Measurements from ENCODE around the gene P2RY13. TPM values are rescaled to one million over a fixed set of nuclear protein-coding genes. Genes with fewer than 3 reads are reported as not detected.
A peak's percentile ranks its signal among the peaks of the same experiment; 100 is the strongest.

Gene P2RY13
- total RNA-seq, 1 donor from 2014 or later: not detected

DNA sequence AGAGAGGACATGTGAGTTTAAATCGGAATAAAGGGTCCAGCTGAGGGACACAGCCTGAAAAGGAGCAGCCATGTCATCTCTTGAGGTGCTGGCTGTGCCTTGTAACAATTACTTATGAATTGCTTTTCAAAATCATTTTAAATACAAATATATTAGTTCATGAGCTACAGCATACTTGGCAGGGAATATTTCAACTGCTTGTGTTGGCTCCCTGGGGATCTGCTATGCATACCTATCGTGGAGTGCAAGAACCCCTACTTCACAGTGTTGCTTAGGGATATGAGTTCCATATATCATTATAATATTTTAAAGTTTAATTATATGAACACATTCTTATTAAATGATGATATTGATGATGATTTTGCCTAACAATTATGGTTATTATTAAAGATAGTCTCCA, 31.9 kb downstream of the P2RY13 start:
- DNase-seq (ENCODE audit: extremely low read depth, low read depth, low spot score): no peak

DNA sequence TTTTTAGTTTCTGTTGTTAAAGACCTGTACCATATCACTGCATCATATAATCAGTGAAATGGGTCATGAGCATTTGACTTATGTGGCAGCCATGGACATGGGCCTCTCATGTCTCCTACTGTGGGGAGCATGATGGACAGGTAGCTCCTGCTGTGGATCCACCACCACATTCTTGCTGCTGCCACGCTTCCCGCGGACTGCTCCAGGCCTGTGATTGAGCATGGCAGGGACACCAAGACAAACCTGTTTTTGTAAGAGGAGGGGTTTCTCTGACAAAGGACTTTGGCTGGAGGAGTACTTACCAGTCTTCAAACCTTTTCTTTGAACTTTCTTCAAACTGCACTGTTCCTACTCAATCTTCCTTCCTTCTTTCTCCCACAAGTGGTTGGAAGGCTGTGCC, 33.1 kb downstream of the P2RY13 start:
- no peak for DNase-seq (ENCODE audit: extremely low read depth, low read depth, low spot score)

DNA sequence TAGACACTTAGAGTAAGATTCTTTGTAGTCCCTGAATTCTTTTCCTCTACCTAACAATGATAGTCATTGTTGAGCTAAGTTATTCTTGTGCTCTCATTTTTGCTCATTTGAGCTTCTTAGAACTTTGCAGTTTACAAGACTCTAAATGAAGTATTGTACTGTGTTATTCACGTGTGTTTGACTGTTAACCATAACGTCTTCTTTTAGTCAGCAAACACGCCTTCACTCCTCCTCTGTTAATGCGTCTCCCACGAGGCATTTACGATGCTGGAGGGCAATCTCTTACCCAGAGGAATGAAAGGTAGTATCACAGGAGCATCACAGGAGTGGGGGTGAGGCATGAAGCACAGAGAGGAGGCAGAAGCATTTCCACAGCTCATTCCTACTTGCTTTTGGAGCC, 36.2 kb downstream of the P2RY13 start:
- no peak for DNase-seq (ENCODE audit: extremely low read depth, low read depth, low spot score)

DNA sequence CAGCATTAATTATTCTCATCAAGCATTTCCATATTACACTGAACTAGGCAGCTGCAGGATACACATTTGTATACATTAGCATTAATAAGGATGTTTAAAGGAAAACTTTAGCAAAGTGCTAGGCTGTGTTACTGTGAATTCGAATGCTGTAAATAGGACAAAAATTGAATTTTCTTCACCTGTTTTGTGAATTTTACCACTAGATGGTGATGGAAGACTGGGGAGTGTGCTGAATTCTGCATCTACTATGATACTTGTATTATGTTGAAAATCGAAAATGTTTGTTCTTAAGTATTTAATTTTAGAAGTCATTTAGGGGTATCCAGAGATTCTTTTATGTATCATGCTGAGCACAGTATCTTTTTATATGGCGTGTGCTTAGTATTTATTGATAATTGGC, 38.7 kb downstream of the P2RY13 start:
- DNase-seq (ENCODE audit: extremely low read depth, low read depth, low spot score): no peak

DNA sequence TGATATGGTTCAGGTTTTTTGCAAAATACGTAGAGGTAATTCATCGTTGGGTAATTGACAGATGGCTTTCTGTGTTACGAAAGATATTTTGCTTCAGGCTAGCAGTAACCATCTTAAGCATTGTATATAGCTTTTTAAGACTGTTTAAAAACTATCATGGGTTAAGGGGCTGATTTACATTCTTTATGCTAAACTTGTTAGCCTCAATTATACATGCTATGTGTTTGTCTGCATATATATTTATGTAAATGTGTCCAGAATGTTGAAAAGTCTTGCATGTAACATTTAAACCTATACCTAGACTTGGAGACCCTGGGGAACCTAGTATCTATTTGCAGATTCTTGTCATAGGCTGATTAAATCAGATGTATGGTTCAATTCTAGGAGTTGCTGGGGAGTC, 39.9 kb downstream of the P2RY13 start:
- no peak for DNase-seq (ENCODE audit: extremely low read depth, low read depth, low spot score)

DNA sequence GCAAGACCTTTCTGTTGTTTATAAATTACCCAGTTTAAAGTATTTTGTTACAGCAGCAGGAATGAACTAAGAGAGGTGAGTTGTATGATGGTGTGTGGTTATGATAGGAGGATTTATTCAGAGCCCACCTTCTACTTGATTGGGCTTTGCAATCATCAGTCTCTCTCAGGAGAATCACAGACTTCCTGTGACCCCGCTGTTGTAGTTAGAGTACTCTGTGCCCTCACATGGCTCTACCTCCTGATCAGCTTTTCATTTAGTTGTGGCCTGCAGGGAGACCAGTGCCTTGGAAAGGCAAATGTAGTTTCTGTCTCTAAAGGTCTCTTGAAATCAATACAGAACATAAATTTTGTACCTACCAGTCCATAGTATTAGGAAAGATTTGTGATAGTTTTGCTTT, 43.4 kb downstream of the P2RY13 start:
- no peak for DNase-seq (ENCODE audit: extremely low read depth, low read depth, low spot score)

DNA sequence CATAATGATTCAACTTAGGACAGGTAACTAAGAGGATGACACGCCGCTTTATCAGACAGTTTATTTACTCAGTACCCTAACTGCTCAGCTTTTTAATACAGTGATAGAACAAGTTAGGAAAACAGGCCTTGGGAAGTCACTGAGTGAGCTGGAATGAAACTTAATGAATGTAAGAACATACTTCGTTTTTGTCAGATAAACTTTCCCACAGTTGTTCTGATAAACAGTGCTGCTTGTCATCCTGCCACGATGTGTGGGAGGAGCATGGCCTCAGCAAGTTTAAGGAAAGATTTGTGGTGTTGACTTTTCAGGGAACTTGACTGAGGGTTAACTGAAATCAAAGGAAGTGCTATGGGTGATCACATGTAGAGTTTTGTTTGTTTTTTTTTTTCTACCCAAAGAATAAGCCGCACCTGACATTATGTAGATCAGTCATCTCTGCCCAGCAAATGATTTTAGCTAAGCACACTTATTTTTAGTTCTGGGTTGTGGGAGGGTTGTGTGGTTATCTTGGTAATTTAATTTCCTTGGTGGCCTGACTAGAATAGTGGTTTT, 45.4 kb downstream of the P2RY13 start:
- no peak for DNase-seq (ENCODE audit: extremely low read depth, low read depth, low spot score)

DNA sequence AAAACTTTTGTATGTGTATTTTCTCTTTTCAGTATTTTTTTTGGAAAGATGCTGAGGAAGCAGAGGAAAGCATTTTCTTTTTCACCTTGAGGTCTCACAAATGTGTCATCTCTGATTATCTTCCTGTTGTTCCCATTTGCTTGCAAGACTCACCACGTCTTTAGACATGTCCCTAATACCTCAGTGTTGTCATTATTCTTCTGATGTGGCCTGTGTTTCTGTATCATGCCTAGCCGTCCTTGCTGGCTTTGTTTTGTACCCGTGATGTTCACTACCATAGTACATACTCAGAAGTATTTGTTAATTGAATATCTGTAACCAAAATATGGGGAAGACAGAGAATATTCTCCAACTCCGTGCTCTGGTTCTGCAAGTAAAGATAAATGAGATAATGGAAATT, 46.0 kb downstream of the P2RY13 start:
- no peak for DNase-seq (ENCODE audit: extremely low read depth, low read depth, low spot score)

DNA sequence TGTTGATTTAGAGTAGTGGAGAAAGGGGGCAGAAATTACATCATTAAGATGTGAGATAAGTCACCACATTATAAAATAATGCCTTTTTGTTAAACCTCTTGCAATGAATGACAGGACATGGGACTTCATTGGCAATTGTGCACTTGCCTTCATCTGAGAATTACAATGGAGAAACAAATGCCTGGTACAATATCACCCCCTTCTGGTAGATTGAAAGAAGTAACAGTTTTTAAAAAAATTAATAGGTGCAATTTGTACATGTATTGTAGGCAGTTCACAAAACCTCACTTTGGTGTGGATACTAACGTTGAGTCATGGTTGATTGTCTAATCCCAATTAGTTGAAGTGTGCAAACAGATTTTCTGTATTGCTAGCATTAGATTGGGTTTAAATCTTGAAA, 46.4 kb downstream of the P2RY13 start:
- DNase-seq (ENCODE audit: extremely low read depth, low read depth, low spot score): peak; percentile 50

DNA sequence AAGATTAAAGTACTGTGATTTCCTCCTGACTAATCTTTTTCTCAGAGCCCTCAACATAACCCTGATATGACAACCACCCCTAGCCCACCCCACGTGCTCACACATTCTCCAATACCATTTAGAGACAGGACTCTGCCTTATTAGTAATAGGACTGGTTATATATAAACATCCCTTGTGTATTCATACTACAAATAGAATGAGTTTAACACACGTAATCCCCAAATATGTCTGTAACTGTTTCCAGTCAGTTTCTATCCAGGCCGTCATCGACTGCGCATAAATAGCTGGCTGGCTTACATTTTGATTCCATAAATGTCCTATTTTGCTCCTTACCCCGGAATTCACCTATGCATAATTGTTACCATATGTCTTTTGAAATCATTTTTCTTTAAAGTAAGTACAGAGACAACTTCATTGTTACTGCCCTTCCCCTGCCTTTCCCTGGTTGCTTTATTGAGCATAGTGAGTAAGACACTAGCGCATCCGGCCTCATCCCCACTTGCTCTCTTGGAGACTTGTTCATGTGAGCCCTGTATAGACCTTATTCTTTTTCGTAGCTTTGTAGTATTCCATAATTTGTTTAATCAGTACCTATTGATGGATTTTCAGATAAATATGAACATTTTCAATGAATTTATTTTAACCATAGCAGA, 47.6 kb downstream of the P2RY13 start:
- DNase-seq (ENCODE audit: extremely low read depth, low read depth, low spot score): no peak

DNA sequence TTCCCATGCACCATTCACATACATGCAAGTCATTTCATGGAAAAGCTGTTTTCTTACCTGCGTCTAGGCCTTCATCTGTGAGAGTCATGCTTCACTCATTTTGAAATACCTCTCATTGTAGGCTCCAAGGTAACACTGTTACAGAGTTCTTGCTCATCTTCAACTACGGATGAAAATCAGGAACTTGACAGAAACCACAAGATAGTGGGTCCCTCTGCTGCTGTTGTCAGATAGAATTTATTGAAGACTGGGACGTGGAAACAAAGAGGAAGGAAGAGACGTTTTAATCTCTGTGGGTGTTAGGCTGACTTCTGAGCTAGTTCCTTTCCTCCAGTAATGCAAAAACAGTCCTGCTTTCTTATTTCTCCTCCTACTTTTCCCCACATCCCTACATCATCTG, 51.1 kb downstream of the P2RY13 start, which contains the start of gene P2RY14:
P2RY14 (minus strand) TSS at position 313 of the 400 bp plus-strand sequence. CDS start 64,226 bp downstream, outside the sequence.
- no peak for DNase-seq (ENCODE audit: extremely low read depth, low read depth, low spot score)

DNA sequence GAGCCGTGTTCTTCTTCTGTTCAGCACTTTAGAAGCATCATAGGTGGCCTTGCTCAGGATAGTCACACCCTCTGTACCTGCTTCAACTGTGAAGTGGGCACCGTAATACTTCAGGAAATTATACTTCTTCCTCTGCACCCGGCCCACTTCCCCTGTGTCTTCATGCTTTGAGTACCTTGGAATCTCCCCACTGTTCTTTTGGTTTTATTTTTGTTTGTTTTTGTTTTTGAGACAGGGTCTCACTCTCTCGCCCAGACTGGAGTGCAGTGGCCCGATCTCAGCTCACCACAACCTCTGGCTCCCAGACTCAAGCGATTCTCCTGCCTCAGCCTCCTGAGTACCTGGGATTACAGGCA, 52.7 kb downstream of the P2RY13 start:
- DNase-seq (ENCODE audit: extremely low read depth, low read depth, low spot score): no peak

Other genes with a start within 250 kb of the P2RY13 start
- 0.05 and 0.29 TPM in 2 replicates for gene MED12L, start 243.9 kb downstream of the P2RY13 start, total RNA-seq
- not detected in 2 replicates for gene GPR171, start 126.3 kb downstream of the P2RY13 start, total RNA-seq
- not detected in 2 replicates for gene P2RY14, start 51.0 kb downstream of the P2RY13 start, total RNA-seq
- 0.53 TPM in 1 of 2 replicates, not detected in the other for gene GPR87, start 12.7 kb downstream of the P2RY13 start, total RNA-seq
- not detected in 2 replicates for gene P2RY12, start 55.2 kb upstream of the P2RY13 start, total RNA-seq
- gene IGSF10, start 131.5 kb upstream of the P2RY13 start, total RNA-seq: under 0.01 and 0.18 TPM in 2 replicates

Measured in glomerular endothelial cell (primary cell).